HCT116 (cell line): ENCODE results near the gene AKR1B1.

ENCODE experiments used
- CTCF ChIP-seq, 3 experiments: fragments of 200-600 bp in 1 of 3; sonication (generic) in 1 of 3; IDR thresholded peaks in 2 of 3; conservative IDR thresholded peaks in 1 of 3; 2 replicates each; pipeline ENCODE4 v1.5.1; 2012 to 2017; ENCODE audit warnings: low read depth in 2 of 3, low read length in 2 of 3, antibody characterized with exemption in 1 of 3, borderline replicate concordance in 1 of 3, control low read depth in 1 of 3, mild to moderate bottlenecking in 1 of 3, mixed read lengths in 1 of 3, mixed run types in 1 of 3, moderate library complexity in 1 of 3; ENCODE audit not compliant: insufficient read depth in 1 of 3
- EZH2 ChIP-seq: fragments of 200-600 bp; sonication (generic); IDR thresholded peaks from 2 replicates; pipeline ENCODE4 v1.6.1; 2017; ENCODE audit warnings: antibody characterized with exemption, mixed run types
- POLR2A ChIP-seq: IDR thresholded peaks from 2 replicates; pipeline ENCODE4 v1.7.0; 2011; ENCODE audit warnings: borderline replicate concordance; ENCODE audit not compliant: insufficient read depth, insufficient read length; ENCODE audit errors: extremely low read depth
- POLR2AphosphoS5 ChIP-seq: IDR thresholded peaks from 2 replicates; pipeline ENCODE4 v1.6.1; 2011; ENCODE audit warnings: mild to moderate bottlenecking, low read depth, low read length, moderate library complexity
- RAD21 ChIP-seq: IDR thresholded peaks from 2 replicates; pipeline ENCODE4 v1.6.1; 2012; ENCODE audit warnings: low read depth, mild to moderate bottlenecking
- SIN3A ChIP-seq: IDR thresholded peaks from 2 replicates; pipeline ENCODE4 v1.6.1; 2012; ENCODE audit warnings: low read depth
- ZNF274 ChIP-seq: fragments of 200-500 bp; sonication (Bioruptor generic); IDR thresholded peaks from 2 replicates; pipeline ENCODE4 v1.6.1; 2014; ENCODE audit warnings: mild to moderate bottlenecking, low read depth, low read length, inconsistent platforms

- TF ChIP-seq ZNF274 = no peak
- no peak for TF ChIP-seq EZH2
- no peak for TF ChIP-seq CTCF (IDR thresholded peaks at IDR 0.05 in 2 of 3, conservative IDR thresholded peaks at IDR 0.05 in 1 of 3; ENCODE audit: borderline replicate concordance in 1 of 3, insufficient read depth in 1 of 3, low read depth in 2 of 3, low read length in 2 of 3)
- TF ChIP-seq POLR2AphosphoS5 = no peak
- TF ChIP-seq POLR2A = no peak
- TF ChIP-seq RAD21 = no peak
- no peak for TF ChIP-seq SIN3A
These were observed 4.9 kb upstream of the AKR1B1 start for GRCh38 chr7:134463751-134464150.
